ENCODE results near the gene MAP4.

The MAP4 gene

DNA sequence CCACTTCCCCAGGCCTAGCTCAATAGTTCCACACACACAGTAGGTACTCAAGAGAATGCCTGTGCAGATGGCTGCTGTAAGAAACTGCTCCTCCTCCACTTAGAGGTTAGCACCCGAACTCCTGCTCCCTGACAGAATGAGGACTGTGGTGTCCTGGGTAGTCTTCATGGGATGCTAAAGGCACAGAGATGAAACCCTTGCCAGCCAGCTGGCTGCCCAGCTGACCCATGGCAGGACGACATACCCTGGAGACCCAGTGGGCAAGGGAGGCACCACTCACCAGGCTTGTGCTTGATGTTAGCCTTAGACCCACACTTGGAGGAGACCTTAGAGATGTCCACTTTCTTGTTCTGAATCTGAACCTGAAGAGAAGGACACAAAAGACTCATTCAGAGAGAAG lies 159.1 kb downstream of the MAP4 start:
- DNase-seq (ENCODE audit: low spot score) = no peak
- TF ChIP-seq, protein P1, sequence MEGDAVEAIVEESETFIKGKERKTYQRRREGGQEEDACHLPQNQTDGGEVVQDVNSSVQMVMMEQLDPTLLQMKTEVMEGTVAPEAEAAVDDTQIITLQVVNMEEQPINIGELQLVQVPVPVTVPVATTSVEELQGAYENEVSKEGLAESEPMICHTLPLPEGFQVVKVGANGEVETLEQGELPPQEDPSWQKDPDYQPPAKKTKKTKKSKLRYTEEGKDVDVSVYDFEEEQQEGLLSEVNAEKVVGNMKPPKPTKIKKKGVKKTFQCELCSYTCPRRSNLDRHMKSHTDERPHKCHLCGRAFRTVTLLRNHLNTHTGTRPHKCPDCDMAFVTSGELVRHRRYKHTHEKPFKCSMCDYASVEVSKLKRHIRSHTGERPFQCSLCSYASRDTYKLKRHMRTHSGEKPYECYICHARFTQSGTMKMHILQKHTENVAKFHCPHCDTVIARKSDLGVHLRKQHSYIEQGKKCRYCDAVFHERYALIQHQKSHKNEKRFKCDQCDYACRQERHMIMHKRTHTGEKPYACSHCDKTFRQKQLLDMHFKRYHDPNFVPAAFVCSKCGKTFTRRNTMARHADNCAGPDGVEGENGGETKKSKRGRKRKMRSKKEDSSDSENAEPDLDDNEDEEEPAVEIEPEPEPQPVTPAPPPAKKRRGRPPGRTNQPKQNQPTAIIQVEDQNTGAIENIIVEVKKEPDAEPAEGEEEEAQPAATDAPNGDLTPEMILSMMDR (IDR thresholded peaks at IDR 0.05; ENCODE audit: borderline replicate concordance, control extremely low read depth, extremely low read depth, insufficient read depth, missing control alignments) = no peak
- in situ Hi-C loops (cut with MboI; ENCODE audit: low sequenced_read_pairs, unreplicated experiment) = no loop called here

DNA sequence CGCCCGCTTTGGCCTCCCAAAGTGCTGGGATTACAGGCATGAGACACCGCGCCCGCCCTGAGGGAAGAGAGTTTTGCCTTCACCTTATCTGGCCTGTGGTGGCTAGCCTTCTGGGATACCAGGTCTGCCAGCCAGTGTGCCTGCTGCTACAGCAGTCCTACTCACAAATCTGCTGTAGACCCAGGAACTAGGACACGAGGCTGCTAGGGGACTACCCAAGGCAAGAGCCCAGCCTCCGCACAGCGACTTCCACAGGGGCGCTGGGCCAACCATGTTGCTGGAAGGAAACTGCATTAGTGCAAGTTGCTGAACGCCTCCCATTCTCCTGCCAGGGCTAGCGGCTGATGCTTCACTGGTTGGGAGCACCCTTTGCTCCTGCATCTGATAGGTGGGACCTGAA lies 159.5 kb downstream of the MAP4 start:
- TF ChIP-seq, protein P1 (IDR thresholded peaks at IDR 0.05; ENCODE audit: borderline replicate concordance, control extremely low read depth, extremely low read depth, insufficient read depth, missing control alignments) = no peak
- in situ Hi-C loops (cut with MboI; ENCODE audit: low sequenced_read_pairs, unreplicated experiment) = no loop called here
- no peak for DNase-seq (ENCODE audit: low spot score)

DNA sequence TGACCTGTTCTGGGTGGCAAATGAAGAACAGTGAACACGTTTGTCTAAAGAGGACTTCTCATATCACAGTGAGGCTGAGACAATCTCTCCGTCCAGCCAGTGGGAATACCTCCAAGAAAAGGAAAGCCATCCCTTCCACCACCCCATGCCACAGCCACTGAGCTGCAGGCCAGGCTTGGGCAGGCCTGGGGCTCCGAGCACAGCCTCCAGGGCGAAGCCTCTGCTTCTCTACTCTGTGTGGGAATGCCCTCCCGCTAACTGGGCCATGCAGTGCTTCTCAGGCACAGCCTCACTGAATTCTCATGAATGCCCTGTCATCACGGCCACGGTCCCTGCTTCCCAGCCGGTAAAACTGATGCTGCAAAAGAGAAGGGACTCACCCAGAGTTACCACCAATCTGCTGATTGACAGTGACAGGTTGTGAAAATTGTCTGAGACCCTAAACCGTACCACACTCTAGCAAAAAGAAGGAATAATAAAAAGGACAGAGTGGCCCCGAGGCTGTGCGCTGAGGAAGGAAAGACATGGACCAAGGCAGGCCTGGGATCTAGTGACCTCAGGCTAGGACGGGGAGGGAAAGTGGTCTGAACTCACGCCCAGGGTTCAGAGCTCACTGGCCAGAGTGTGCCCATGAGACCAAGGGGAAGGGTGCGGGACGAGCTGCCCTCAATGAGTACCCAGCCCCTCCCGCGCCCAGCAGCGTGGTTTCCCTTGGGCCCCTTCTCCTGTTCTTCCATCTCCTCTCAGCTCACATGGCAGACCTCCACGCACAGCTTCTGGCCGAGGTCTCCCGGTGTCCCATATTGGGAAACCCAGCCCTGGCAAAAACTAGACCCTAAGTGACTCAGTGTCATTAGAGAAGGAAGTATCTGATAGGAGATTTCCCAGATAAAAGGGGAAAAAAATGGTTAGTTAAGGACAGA lies 160.5 kb downstream of the MAP4 start:
- in situ Hi-C loops (cut with MboI; ENCODE audit: low sequenced_read_pairs, unreplicated experiment) = no loop called here
- TF ChIP-seq, protein P1 (IDR thresholded peaks at IDR 0.05; ENCODE audit: borderline replicate concordance, control extremely low read depth, extremely low read depth, insufficient read depth, missing control alignments) = no peak

DNA sequence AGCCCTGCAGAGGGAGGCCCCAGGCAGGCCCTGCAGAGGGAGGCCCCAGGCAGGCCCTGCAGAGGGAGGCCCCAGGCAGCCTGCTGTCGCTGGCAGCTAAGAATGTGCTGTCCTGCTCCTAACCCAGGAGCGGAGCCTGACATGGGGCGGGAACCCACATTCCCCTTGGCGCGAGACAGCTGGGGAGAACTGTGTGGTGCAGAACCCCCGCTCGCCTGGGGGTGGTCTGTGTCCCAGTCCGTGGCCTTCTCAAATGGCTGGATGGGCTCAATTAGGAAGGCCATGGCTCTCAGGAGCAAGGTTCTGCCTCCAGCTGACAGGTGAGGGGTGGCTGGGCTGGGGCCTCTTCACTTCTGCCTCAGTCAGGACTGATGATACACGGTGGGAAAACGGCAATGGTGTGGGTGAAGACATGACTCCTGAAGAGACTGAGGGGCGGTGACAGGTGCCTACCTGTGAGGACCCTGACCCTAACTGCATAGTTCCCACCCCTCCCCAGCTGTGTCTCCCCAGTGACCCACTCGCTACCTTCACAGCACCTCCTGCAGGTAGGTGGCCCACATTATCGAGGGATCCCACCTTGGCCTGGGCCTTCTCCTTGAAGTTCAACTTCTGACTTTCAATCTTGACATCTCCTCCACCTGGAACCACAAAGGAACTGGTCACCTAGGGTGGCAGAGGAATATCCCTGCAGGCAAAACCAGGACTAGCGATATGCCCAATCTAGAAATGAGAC lies 161.3 kb downstream of the MAP4 start:
- no peak for DNase-seq (ENCODE audit: low spot score)
- in situ Hi-C loops (cut with MboI; ENCODE audit: low sequenced_read_pairs, unreplicated experiment) = no loop called here
- TF ChIP-seq, protein P1 (IDR thresholded peaks at IDR 0.05; ENCODE audit: borderline replicate concordance, control extremely low read depth, extremely low read depth, insufficient read depth, missing control alignments) = no peak

More for the DNA sequence above, 160.5 kb downstream of the MAP4 start:
- DNase-seq (ENCODE audit: low spot score) = no peak

DNA sequence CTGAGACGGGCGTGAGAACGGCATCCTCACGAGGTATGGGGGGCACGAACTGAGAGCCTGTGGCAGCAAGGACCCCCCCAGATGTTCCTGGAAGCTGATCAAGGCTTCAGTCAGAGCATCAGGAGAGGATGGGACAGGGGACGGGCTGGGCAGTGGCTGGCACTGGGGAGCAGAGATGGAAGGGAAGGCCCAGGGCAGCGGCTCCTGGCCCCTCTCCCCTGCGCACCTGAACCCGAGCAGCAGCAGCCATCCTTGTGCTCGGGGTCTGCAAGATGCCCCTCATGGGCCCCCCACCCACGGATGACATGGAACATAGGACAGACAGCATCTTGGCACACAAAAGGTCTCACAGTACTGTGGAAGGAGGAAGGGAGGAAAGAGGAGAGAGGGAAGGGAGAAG lies 161.9 kb downstream of the MAP4 start:
- DNase-seq (ENCODE audit: low spot score) = no peak
- in situ Hi-C loops (cut with MboI; ENCODE audit: low sequenced_read_pairs, unreplicated experiment) = no loop called here
- TF ChIP-seq, protein P1 (IDR thresholded peaks at IDR 0.05; ENCODE audit: borderline replicate concordance, control extremely low read depth, extremely low read depth, insufficient read depth, missing control alignments) = no peak

DNA sequence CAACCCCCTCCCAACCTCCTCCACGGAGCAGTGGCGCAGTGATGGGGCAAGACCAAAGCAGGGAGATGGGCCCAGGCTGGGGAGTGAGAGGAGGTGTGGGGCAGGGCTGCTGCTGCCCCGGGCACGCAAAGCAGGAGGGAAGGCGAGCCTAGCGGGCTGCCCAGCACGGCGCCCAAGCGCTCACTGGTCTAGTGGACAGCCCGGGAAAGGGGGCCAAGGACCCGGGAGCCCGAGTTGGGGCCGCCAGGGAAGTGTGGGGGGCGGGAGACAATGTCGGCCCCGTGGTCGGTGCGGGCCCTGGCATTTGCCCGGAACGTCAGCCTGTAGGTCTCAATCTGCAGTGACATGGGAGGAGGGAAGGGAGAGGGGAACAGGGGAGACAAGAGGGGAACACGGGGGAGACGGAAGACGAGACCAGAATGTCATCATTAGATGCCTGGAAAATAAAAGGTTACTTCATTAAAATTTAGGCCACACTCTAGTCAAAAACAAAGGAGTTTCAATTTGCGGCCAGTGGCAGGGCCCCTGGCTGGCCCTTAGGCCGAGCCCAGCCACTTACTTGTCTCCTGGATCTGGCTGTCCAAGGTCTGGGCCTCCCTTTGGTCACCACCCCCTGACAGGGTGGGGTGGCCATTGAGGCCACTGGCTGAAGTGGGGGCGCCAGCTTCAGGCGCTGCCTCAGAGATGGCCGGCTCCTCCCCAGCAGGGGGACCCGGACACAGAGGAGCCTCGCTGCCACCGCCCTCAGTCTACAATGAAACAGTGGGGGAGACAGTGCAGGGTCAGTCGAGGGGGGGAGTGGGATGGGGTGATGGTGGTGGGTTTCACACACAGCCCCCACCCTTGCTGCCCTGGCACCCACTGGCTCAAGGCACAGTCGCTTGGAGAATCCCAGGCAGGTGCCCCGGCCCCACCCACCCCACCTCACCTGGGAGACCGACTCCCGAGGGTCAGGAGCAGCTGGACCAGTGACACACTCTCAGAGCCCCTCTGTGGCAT lies 163.3 kb downstream of the MAP4 start:
- no peak for DNase-seq (ENCODE audit: low spot score)
- in situ Hi-C loops (cut with MboI; ENCODE audit: low sequenced_read_pairs, unreplicated experiment) = no loop called here
- TF ChIP-seq, protein P1 (IDR thresholded peaks at IDR 0.05; ENCODE audit: borderline replicate concordance, control extremely low read depth, extremely low read depth, insufficient read depth, missing control alignments) = no peak
